ENCODE data around the gene GCN1. TPM values are rescaled to one million over a fixed set of nuclear protein-coding genes. Genes with fewer than 3 reads are reported as not detected.

GCN1 gene
- total RNA-seq, 1 experiment from 2014 or later: 181 TPM

- Mint-ChIP-seq H3K4me3 (no peak overlapping the region), H3K4me1 (no peaks in the 10 kb centered on the region), H3K9me3 (no peaks in the 10 kb centered on the region), H3K36me3 (peaks cover 88% of the 10 kb centered on the region), H3K27ac (no peak overlapping the region), H3K27me3 (ENCODE audit: low read depth) (no peaks in the 10 kb centered on the region)
- ChIA-PET CTCF (interaction anchor here (1.1 kb wide), 1 partner anchor 65 kb away, joined by 3 read pairs; the partner anchor contains the start of gene RPLP0), POLR2A (interaction anchor here (0.6 kb wide), 1 partner anchor 43 kb away, joined by 3 read pairs; no protein-coding TSS in a partner anchor)
- no peak for TF ChIP-seq ELF4 (CRISPR knock-in tag; IDR thresholded peaks at IDR 0.05; ENCODE audit: low read depth)
- no peak for TF ChIP-seq NFYB (CRISPR knock-in tag; conservative IDR thresholded peaks at IDR 0.05; ENCODE audit: low read depth)
- TF ChIP-seq MYBL2 (CRISPR knock-in tag; IDR thresholded peaks at IDR 0.05): no peak
- no peak for TF ChIP-seq JUN (CRISPR knock-in tag; IDR thresholded peaks at IDR 0.05)
- no peak for TF ChIP-seq ESRRA (CRISPR knock-in tag; IDR thresholded peaks at IDR 0.05; ENCODE audit: borderline replicate concordance)
- no peak for TF ChIP-seq ZMAT4 (CRISPR knock-in tag; IDR thresholded peaks at IDR 0.05)
- TF ChIP-seq E2F4 (CRISPR knock-in tag; IDR thresholded peaks at IDR 0.05; ENCODE audit: borderline replicate concordance, low read depth): no peak
- TF ChIP-seq E2F5 (CRISPR knock-in tag; IDR thresholded peaks at IDR 0.05): no peak
- TF ChIP-seq E2F1 (CRISPR knock-in tag; IDR thresholded peaks at IDR 0.05): no peak
- no peak for TF ChIP-seq ZNF512 (CRISPR knock-in tag; IDR thresholded peaks at IDR 0.05; ENCODE audit: borderline replicate concordance)
- TF ChIP-seq FOXP1 (CRISPR knock-in tag; IDR thresholded peaks at IDR 0.05; ENCODE audit: borderline replicate concordance): no peak
- no peak for TF ChIP-seq CREB1 (CRISPR knock-in tag; IDR thresholded peaks at IDR 0.05)
- TF ChIP-seq SP1 (CRISPR knock-in tag; conservative IDR thresholded peaks at IDR 0.05): no peak
- TF ChIP-seq ZNF281 (CRISPR knock-in tag; IDR thresholded peaks at IDR 0.05): no peak
- no peak for TF ChIP-seq NR3C1 (CRISPR knock-in tag; conservative IDR thresholded peaks at IDR 0.05; ENCODE audit: low read depth)
- no peak for TF ChIP-seq PREB (CRISPR knock-in tag; IDR thresholded peaks at IDR 0.05; ENCODE audit: borderline replicate concordance)
- no peak for TF ChIP-seq ETV6 (CRISPR knock-in tag; IDR thresholded peaks at IDR 0.05)
- TF ChIP-seq GTF2I (CRISPR knock-in tag; conservative IDR thresholded peaks at IDR 0.05): no peak
- no peak for TF ChIP-seq ATF3 (CRISPR knock-in tag; conservative IDR thresholded peaks at IDR 0.05)
- ATAC-seq (no peak), DNase-seq (ENCODE audit: low spot score) (no peak)
Measured at GRCh38 chr12:120136093-120136770, 58.3 kb downstream of the GCN1 start.
